HG03439 (cell line): ENCODE data around the gene URAD.
"Not testable (repeated sequence)": the region's sequence is repeated elsewhere in the genome, so short reads cannot be mapped to it uniquely, and the experiment has no call there.

Experiments
- ATAC-seq: cut with Tn5 transposase; IDR thresholded peaks from one replicate; pipeline ENCODE4 v1.9.1; 2021; ENCODE audit warnings: mild to moderate bottlenecking, moderate library complexity; ENCODE audit not compliant: unreplicated experiment

The URAD gene

GRCh38 chr13:27988520-27988919 is at the start of gene URAD:
URAD (minus strand) TSS chr13:27988693; CDS start chr13:27988637, 56 bp downstream.
- no peak for ATAC-seq

- no peak for ATAC-seq
Observed at GRCh38 chr13:28037399-28037798, 48.9 kb upstream of the URAD start.

GRCh38 chr13:28035146-28035782 is 46.8 kb upstream of the URAD start:
- ATAC-seq: no peak

- no peak for ATAC-seq
Observed at GRCh38 chr13:28033894-28034655, 45.6 kb upstream of the URAD start.

GRCh38 chr13:28032438-28032837 is 43.9 kb upstream of the URAD start:
- not testable (repeated sequence) for ATAC-seq

GRCh38 chr13:28031896-28032288 is 43.4 kb upstream of the URAD start:
- ATAC-seq: no peak

- ATAC-seq: no peak
Observed at GRCh38 chr13:28031220-28031895, 42.9 kb upstream of the URAD start.

- ATAC-seq: no peak
Observed at GRCh38 chr13:28027607-28028364, 39.3 kb upstream of the URAD start.

- no peak for ATAC-seq
Observed at GRCh38 chr13:28027071-28027470, 38.6 kb upstream of the URAD start.

GRCh38 chr13:28026508-28026907 is 38.0 kb upstream of the URAD start:
- ATAC-seq: no peak

GRCh38 chr13:28022848-28023518 is 34.5 kb upstream of the URAD start:
- ATAC-seq: no peak

GRCh38 chr13:28014301-28014700 is 25.8 kb upstream of the URAD start:
- ATAC-seq: no peak

- no peak for ATAC-seq
Observed at GRCh38 chr13:28013482-28013881, 25.0 kb upstream of the URAD start.

- ATAC-seq: peak; percentile 88
Observed at GRCh38 chr13:28012896-28013295, 24.4 kb upstream of the URAD start.

GRCh38 chr13:28012383-28012782 is 23.9 kb upstream of the URAD start:
- no peak for ATAC-seq

GRCh38 chr13:28010046-28010445 is 21.6 kb upstream of the URAD start:
- ATAC-seq: no peak

- not testable (repeated sequence) for ATAC-seq
Observed at GRCh38 chr13:28005016-28005415, 16.5 kb upstream of the URAD start.

- ATAC-seq: no peak
Observed at GRCh38 chr13:28002886-28003698, 14.6 kb upstream of the URAD start.

GRCh38 chr13:28001837-28002473 is 13.5 kb upstream of the URAD start:
- no peak for ATAC-seq
